Calu3 (cell line): ENCODE results near the gene KHDRBS1. TPM values are rescaled to one million over a fixed set of nuclear protein-coding genes. Genes with fewer than 3 reads are reported as not detected.
A peak's percentile ranks its signal among the peaks of the same experiment; 100 is the strongest.

Source experiments
- Bru-seq: library from RNA; stranded (reverse); fragments of 400-500 nt; gene quantifications from one replicate; lab custom pipeline; 2021; lab: Mats Ljungman, UMichigan
- BruChase-seq, 2 experiments: library from RNA; stranded (reverse); fragments of 400-500 nt; gene quantifications; one replicate each; lab custom pipeline; 2021; lab: Mats Ljungman, UMichigan
- BruUV-seq: library from RNA; stranded (reverse); fragments of 400-500 nt; replicated peaks from 2 replicates; lab custom pipeline; 2021; lab: Mats Ljungman, UMichigan
- CTCF ChIA-PET: fragments of 300-600 bp; sonication (Branson Sonifier 250); formaldehyde crosslinking; loops from one replicate; lab custom pipeline; 2022; ENCODE audit warnings: antibody characterized with exemption; lab: Charles Lee
- DNase-seq: peaks from one replicate; pipeline ENCODE4 v3.0.0; 2022
- H3K27ac Mint-ChIP-seq: one replicate; pipeline ENCODE4 v1.8.0; 2022; ENCODE audit warnings: mixed read lengths; ENCODE audit not compliant: unreplicated experiment
- H3K27me3 Mint-ChIP-seq: one replicate; pipeline ENCODE4 v1.8.0; 2022; ENCODE audit warnings: mixed read lengths; ENCODE audit not compliant: unreplicated experiment
- H3K36me3 Mint-ChIP-seq: one replicate; pipeline ENCODE4 v1.8.0; 2022; ENCODE audit warnings: mild to moderate bottlenecking, moderate library complexity, mixed read lengths; ENCODE audit not compliant: insufficient read depth, unreplicated experiment
- H3K4me1 Mint-ChIP-seq: one replicate; pipeline ENCODE4 v1.8.0; 2022; ENCODE audit warnings: mild to moderate bottlenecking, low read depth, mixed read lengths; ENCODE audit not compliant: unreplicated experiment
- H3K4me3 Mint-ChIP-seq: one replicate; pipeline ENCODE4 v1.8.0; 2022; ENCODE audit warnings: mild to moderate bottlenecking, low read depth, moderate library complexity, mixed read lengths; ENCODE audit not compliant: unreplicated experiment
- H3K9me3 Mint-ChIP-seq: one replicate; pipeline ENCODE4 v1.8.0; 2022; ENCODE audit warnings: low read depth, mixed read lengths; ENCODE audit not compliant: unreplicated experiment
- CTCF ChIP-seq: fragments of 200-600 bp; IDR thresholded peaks from one replicate; pipeline ENCODE4 v1.8.0; 2022; ENCODE audit warnings: antibody characterized with exemption; ENCODE audit not compliant: unreplicated experiment
- intact Hi-C: fragments of 100-400 bp; cut with micrococcal nuclease; formaldehyde crosslinking; loops from one replicate; pipeline ENCODE4 v1.10.0; 2022; ENCODE audit not compliant: unreplicated experiment
- long read RNA-seq: library from polyadenylated mRNA; stranded (forward); transcript quantifications from one replicate; pipeline ENCODE4 v2.0.0, GENCODE V29; 2022
- total RNA-seq: library from RNA; stranded (reverse); gene quantifications from 2 replicates; pipeline ENCODE4 v1.2.3, GENCODE V29; 2022

Gene KHDRBS1
- total RNA-seq (158 and 159 TPM in 2 replicates), Bru-seq, nascent RNA (percentile 96 among the genes with signal in this experiment), BruChase-seq, experiment 1, labeled RNA remaining after a 6-hour chase (percentile 97 among the genes with signal in this experiment), BruChase-seq, experiment 2, labeled RNA remaining after a 2-hour chase (percentile 95 among the genes with signal in this experiment)
- long read RNA-seq, transcript KHDRBS1-204 (8 exons, 1,215 nt) = minor isoform, 16 of 256 reads
- long read RNA-seq, transcript KHDRBS1-202 (9 exons, 2,757 nt) = major isoform, 189 of 256 reads
- long read RNA-seq, partial matches to known transcripts = 30 of 256 reads
- long read RNA-seq, other reads (novel, unspliced or antisense) = 17 of 256 reads

DNA sequence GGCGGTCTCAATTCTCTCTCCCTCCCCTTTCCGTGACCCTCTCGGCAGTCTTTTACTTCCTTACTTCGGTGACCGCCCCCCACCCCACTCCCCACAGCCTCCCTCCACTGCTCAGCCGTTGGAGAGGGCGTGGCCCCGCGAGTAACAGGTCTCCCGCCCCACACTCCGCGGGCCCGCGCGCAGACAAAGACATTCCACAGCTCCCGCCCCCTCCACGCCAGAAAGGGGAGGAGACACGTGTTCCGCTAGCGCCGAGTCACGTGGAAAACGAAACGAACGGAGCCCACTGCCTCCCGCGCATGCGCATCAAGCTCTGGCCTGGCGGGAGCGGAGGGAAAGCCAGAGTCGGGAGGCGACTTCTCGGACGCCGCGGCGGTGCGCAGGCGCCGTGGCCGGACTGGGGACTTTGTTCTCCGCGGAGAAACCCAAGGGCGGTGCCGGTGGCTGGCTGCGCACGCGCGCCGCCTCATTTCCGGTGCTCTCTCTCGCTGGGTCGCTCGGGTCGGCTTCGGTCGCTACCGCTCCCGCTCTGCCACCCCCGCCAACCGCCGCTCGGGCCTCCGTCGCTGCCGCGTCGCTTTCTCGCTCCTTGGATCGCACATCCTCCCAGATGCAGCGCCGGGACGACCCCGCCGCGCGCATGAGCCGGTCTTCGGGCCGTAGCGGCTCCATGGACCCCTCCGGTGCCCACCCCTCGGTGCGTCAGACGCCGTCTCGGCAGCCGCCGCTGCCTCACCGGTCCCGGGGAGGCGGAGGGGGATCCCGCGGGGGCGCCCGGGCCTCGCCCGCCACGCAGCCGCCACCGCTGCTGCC, at the start of gene KHDRBS1:
TSS of gene KHDRBS1 (plus strand) at position 483 of the 813 bp plus-strand sequence. CDS start at position 611, 128 bp downstream.
- no peak for TF ChIP-seq CTCF
- no peaks in the 10 kb centered on the region for H3K27me3 Mint-ChIP-seq
- peak within 1 kb of the TSS; percentile 93 for H3K27ac Mint-ChIP-seq
- peaks cover 21% of the 10 kb centered on the region for H3K4me1 Mint-ChIP-seq
- peaks cover 48% of the 10 kb centered on the region for H3K36me3 Mint-ChIP-seq
- DNase-seq = peak; percentile 98
- no TSS peak for BruUV-seq
- intact Hi-C loops = loop anchor here (10.0 kb wide), 1 partner anchor 89 kb away; no protein-coding TSS in a partner anchor
- peak within 1 kb of the TSS; percentile 98 for H3K4me3 Mint-ChIP-seq
- CTCF ChIA-PET = interaction anchor here (0.6 to 0.9 kb wide), 7 partner anchors 10 to 225 kb away, joined by 3 to 9 read pairs (median 4); partner anchors contain the start of genes KPNA6 and TXLNA
- no peaks in the 10 kb centered on the region for H3K9me3 Mint-ChIP-seq

DNA sequence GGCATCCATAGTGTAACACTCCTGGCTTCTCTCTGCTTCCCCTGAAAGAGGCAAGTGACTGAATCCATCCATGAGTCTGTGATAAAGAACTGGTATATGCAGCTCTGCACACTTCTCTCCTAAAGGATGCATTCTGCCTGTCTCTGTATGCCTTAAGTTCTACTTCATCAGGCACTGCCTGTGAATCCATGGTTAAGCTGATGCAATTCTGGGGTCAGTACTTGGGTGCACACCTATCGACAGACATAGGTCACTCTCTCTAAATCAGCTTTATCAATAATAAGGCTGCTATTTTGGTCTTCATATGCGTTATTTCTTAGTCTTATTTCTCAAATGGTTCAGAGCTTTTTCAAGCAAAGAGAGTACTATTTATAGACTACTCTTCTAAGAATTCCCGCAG, 42.8 kb upstream of the KHDRBS1 start:
- peaks cover 21% of the 10 kb centered on the region for H3K27me3 Mint-ChIP-seq
- TF ChIP-seq CTCF = no peak
- BruUV-seq = no TSS peak
- no peak overlapping the region for H3K4me3 Mint-ChIP-seq
- H3K4me1 Mint-ChIP-seq = no peaks in the 10 kb centered on the region
- no peaks in the 10 kb centered on the region for H3K36me3 Mint-ChIP-seq
- no peak overlapping the region for H3K27ac Mint-ChIP-seq
- CTCF ChIA-PET = interaction anchor here (0.5 to 0.6 kb wide), 2 partner anchors 31 to 48 kb away, joined by 3 to 4 read pairs; no protein-coding TSS in a partner anchor
- intact Hi-C loops = no loop called here
- DNase-seq = no peak
- no peaks in the 10 kb centered on the region for H3K9me3 Mint-ChIP-seq

DNA sequence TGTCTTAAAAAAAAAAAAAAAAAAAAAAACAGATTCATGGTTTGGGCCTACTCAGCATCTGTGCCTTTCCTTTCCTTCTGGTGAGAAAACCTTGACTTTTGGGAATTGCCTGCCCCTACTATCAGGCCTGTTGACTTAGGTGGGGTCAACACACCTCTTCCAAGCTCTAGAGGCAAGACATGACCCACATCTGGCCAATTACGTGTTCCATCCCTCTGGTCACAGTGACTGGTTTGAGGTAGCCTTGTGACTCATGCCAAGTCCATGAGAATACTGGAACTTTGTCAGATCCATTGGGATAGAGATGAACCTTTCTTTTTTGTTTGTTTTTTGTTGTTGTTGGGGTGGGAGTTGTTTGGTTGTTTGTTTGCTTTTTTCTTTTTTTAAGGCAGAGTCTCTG, 37.3 kb upstream of the KHDRBS1 start:
- TF ChIP-seq CTCF = no peak
- BruUV-seq = no TSS peak
- intact Hi-C loops = no loop called here
- Mint-ChIP-seq H3K9me3 (no peaks in the 10 kb centered on the region), H3K27me3 (peaks cover 11% of the 10 kb centered on the region), H3K27ac (no peak overlapping the region), H3K36me3 (no peaks in the 10 kb centered on the region), H3K4me1 (no peaks in the 10 kb centered on the region), H3K4me3 (no peak overlapping the region)
- no peak for DNase-seq
- CTCF ChIA-PET = interaction anchor here (0.7 to 1.8 kb wide), 3 partner anchors 10 to 28 kb away, joined by 5 to 6 read pairs (median 5); no protein-coding TSS in a partner anchor

GRCh38 chr1:31977385-31978131, 36.1 kb upstream of the KHDRBS1 start:
- CTCF ChIA-PET = interaction anchor here (0.5 to 1.8 kb wide), 8 partner anchors 11 to 632 kb away, joined by 3 to 11 read pairs (median 6); no protein-coding TSS in a partner anchor
- H3K4me3 Mint-ChIP-seq = no peak overlapping the region
- intact Hi-C loops = no loop called here
- H3K27ac Mint-ChIP-seq = no peak overlapping the region
- H3K27me3 Mint-ChIP-seq = no peaks in the 10 kb centered on the region
- no peaks in the 10 kb centered on the region for H3K9me3 Mint-ChIP-seq
- no TSS peak for BruUV-seq
- no peaks in the 10 kb centered on the region for H3K4me1 Mint-ChIP-seq
- DNase-seq = peak; percentile 16
- H3K36me3 Mint-ChIP-seq = no peaks in the 10 kb centered on the region
- TF ChIP-seq CTCF = peak; percentile 28
